HepG2 (cell line): ENCODE measurements around the gene PCSK6. TPM values are rescaled to one million over a fixed set of nuclear protein-coding genes. Genes with fewer than 3 reads are reported as not detected.

ENCODE experiments used
- ATF7-NPFF ChIP-seq: sonication (generic); formaldehyde crosslinking; IDR thresholded peaks from 2 replicates; pipeline ENCODE4 v1.8.1; 2023; ENCODE audit warnings: mild to moderate bottlenecking, low read depth, missing genetic modification reagents, moderate library complexity
- EP300 ChIP-seq, 3 experiments: sonication (generic) in 1 of 3; formaldehyde crosslinking in 1 of 3; IDR thresholded peaks; 2 replicates each; pipeline versions ENCODE4 v1.5.1 to v1.6.1; 2011 to 2020; ENCODE audit warnings: low read depth in 2 of 3, low read length in 2 of 3, borderline replicate concordance in 1 of 3, improper control_type of control experiment in 1 of 3, mild to moderate bottlenecking in 1 of 3, missing genetic modification reagents in 1 of 3, moderate library complexity in 1 of 3
- ETV5 ChIP-seq: IDR thresholded peaks from 2 replicates; pipeline ENCODE4 v1.6.1; 2018; ENCODE audit warnings: missing biosample characterization, missing genetic modification reagents, inconsistent platforms, borderline replicate concordance
- GFI1 ChIP-seq: sonication (generic); formaldehyde crosslinking; IDR thresholded peaks from 2 replicates; pipeline ENCODE4 v1.5.0; 2020; ENCODE audit warnings: missing genetic modification reagents, mild to moderate bottlenecking, borderline replicate concordance
- HNRNPUL1 ChIP-seq: fragments of 200-400 bp; formaldehyde crosslinking; IDR thresholded peaks from 2 replicates; pipeline ENCODE4 v1.6.1; 2017; ENCODE audit warnings: low read depth, mild to moderate bottlenecking, low read length, moderate library complexity
- ISL2 ChIP-seq: sonication (generic); formaldehyde crosslinking; IDR thresholded peaks from 2 replicates; pipeline ENCODE4 v1.5.0; 2020; ENCODE audit warnings: missing genetic modification reagents
- JUND ChIP-seq: sonication (generic); formaldehyde crosslinking; IDR thresholded peaks from 2 replicates; pipeline ENCODE4 v1.8.0; 2022; ENCODE audit warnings: mild to moderate bottlenecking, missing genetic modification reagents
- KDM6A ChIP-seq: IDR thresholded peaks from 2 replicates; pipeline ENCODE4 v1.6.1; 2016; ENCODE audit warnings: low read depth
- MAZ ChIP-seq, 2 experiments: sonication (generic) in 1 of 2; formaldehyde crosslinking in 1 of 2; IDR thresholded peaks; 2 replicates each; pipeline versions ENCODE4 v1.5.0 to v1.6.1; 2012 to 2020; ENCODE audit warnings: low read depth in 2 of 2, mild to moderate bottlenecking in 2 of 2, borderline replicate concordance in 1 of 2, improper control_type of control experiment in 1 of 2, low read length in 1 of 2, missing genetic modification reagents in 1 of 2, moderate library complexity in 1 of 2
- PCBP2 ChIP-seq: fragments of 200-400 bp; formaldehyde crosslinking; optimal IDR thresholded peaks from 2 replicates; pipeline ENCODE3; 2018; ENCODE audit warnings: low read length, low read depth; ENCODE audit not compliant: poor library complexity, severe bottlenecking
- ZBTB8A ChIP-seq: sonication (generic); formaldehyde crosslinking; IDR thresholded peaks from 2 replicates; pipeline ENCODE4 v1.4.0; 2020; ENCODE audit warnings: mild to moderate bottlenecking, low read depth, missing genetic modification reagents, borderline replicate concordance
- ZNF12 ChIP-seq: sonication (generic); formaldehyde crosslinking; IDR thresholded peaks from 2 replicates; pipeline ENCODE4 v1.5.0; 2020; ENCODE audit warnings: missing genetic modification reagents
- ZNF362 ChIP-seq: sonication (generic); formaldehyde crosslinking; IDR thresholded peaks from 2 replicates; pipeline ENCODE4 v1.4.0; 2020; ENCODE audit warnings: missing genetic modification reagents, mild to moderate bottlenecking, borderline replicate concordance
- ZNF570 ChIP-seq: sonication (generic); formaldehyde crosslinking; IDR thresholded peaks from 2 replicates; pipeline ENCODE4 v1.4.0; 2020; ENCODE audit warnings: mild to moderate bottlenecking, missing genetic modification reagents, borderline replicate concordance
- ZNF615 ChIP-seq: sonication (generic); formaldehyde crosslinking; IDR thresholded peaks from 2 replicates; pipeline ENCODE4 v1.5.0; 2020; ENCODE audit warnings: mild to moderate bottlenecking, missing genetic modification reagents, borderline replicate concordance
- ZNF790 ChIP-seq: sonication (generic); formaldehyde crosslinking; IDR thresholded peaks from 2 replicates; pipeline ENCODE4 v1.8.0; 2022; ENCODE audit warnings: missing genetic modification reagents, mild to moderate bottlenecking, borderline replicate concordance
- ZNF792 ChIP-seq: IDR thresholded peaks from 2 replicates; pipeline ENCODE4 v1.6.1; 2016
- polyA plus RNA-seq, 8 experiments: library from polyadenylated mRNA; depleted of rRNA in 3 of 8; stranded (reverse) in 7 of 8; unstranded in 1 of 8; fragments of >200 nt; fragmentation: Illumina TruSeq in 4 of 8; extraction: Trizol in 4 of 8; gene quantifications; 2 replicates each; pipeline versions ENCODE4 v1.2.1 to v1.2.3, GENCODE V29; 2011 to 2016; ENCODE audit warnings: low read depth in 4 of 8, missing spikeins in 1 of 8, mixed read lengths in 1 of 8; ENCODE audit not compliant: insufficient read depth in 1 of 8
- total RNA-seq, 5 experiments: library from RNA; depleted of rRNA; stranded (reverse); fragments of >200 nt; fragmentation: Illumina TruSeq; extraction: Trizol; gene quantifications; 2 replicates each; pipeline ENCODE4 v1.2.3, GENCODE V29; 2016; ENCODE audit warnings: low read depth in 1 of 5
- TF ChIP-seq, protein P1 (sequence below): sonication (generic); formaldehyde crosslinking; IDR thresholded peaks from 2 replicates; pipeline ENCODE4 v1.4.0; 2020; ENCODE audit warnings: missing genetic modification reagents
- TF ChIP-seq, protein P2 (sequence below): sonication (generic); formaldehyde crosslinking; IDR thresholded peaks from 2 replicates; pipeline ENCODE4 v1.4.0; 2020; ENCODE audit warnings: missing genetic modification reagents, borderline replicate concordance
- TF ChIP-seq, protein P3 (sequence below): sonication (generic); formaldehyde crosslinking; conservative IDR thresholded peaks from 2 replicates; pipeline ENCODE4 v1.4.0; 2020; ENCODE audit warnings: missing genetic modification reagents

PCSK6 gene
- total and polyA plus RNA-seq, 2 of the 13 experiments (the other 11 are each of a cell fraction or from before 2014, with no cell fraction given): 56.5 to 155 TPM

DNA sequence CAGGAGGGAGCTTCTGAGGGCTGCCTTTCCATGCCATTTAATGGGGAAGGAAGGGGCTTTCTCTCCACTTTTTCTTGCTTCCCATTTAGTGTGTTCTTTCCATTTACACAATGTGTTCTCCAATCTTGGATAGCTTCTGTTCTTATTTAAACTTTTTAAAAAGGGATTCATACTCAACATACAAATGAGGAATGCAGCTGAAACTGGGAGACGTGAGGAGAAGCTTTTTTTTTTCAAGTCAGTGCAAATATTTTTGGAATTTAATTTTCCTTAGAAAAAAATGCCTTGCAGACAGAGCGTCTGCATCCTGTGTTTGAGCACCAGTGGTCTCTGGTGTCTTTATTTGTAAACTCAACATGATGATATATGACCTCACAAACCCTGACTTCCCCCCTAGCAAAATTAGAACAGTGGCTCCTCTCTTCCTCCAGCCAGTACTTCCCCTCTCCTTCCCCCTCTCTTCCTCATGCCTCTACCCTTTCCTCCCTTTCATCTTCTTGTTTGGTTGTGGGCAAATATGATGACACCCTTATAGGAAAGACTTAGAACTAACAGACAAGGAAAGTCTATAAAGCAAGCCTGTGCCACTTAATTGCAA, 48.1 kb upstream of the PCSK6 start (continued):
- TF ChIP-seq MAZ (IDR thresholded peaks at IDR 0.05; ENCODE audit: borderline replicate concordance, low read depth, low read length) (no peak), MAZ (CRISPR knock-in tag; IDR thresholded peaks at IDR 0.05; ENCODE audit: low read depth) (no peak), ZNF362 (CRISPR knock-in tag) (peak; percentile 65; the same call in 1 of the 2 replicates), ETV5 (CRISPR knock-in tag) (0 out of 2 replicates have a peak, but pooled peaks have one; percentile 22), ISL2 (no peak), HNRNPUL1 (no peak), KDM6A (no peak), PCBP2 (no peak), ZNF615 (CRISPR knock-in tag) (no peak), ATF7-NPFF (no peak), ZBTB8A (CRISPR knock-in tag) (no peak), GFI1 (CRISPR knock-in tag) (no peak), ZNF570 (CRISPR knock-in tag) (no peak), JUND (no peak), EP300 (IDR thresholded peaks at IDR 0.05; ENCODE audit: low read depth in 2 of 2, low read length in 2 of 2) (peak in 1 of 2 experiments; percentile 50; a peak in 2 of 4 replicates), EP300 (CRISPR knock-in tag; IDR thresholded peaks at IDR 0.05; ENCODE audit: borderline replicate concordance) (peak; percentile 68; the same call in 1 of the 2 replicates), ZNF790 (no peak), ZNF12 (CRISPR knock-in tag) (no peak), ZNF792 (CRISPR knock-in tag) (0 out of 2 replicates have a peak, but pooled peaks have one; percentile 21)
- TF ChIP-seq, protein P1, sequence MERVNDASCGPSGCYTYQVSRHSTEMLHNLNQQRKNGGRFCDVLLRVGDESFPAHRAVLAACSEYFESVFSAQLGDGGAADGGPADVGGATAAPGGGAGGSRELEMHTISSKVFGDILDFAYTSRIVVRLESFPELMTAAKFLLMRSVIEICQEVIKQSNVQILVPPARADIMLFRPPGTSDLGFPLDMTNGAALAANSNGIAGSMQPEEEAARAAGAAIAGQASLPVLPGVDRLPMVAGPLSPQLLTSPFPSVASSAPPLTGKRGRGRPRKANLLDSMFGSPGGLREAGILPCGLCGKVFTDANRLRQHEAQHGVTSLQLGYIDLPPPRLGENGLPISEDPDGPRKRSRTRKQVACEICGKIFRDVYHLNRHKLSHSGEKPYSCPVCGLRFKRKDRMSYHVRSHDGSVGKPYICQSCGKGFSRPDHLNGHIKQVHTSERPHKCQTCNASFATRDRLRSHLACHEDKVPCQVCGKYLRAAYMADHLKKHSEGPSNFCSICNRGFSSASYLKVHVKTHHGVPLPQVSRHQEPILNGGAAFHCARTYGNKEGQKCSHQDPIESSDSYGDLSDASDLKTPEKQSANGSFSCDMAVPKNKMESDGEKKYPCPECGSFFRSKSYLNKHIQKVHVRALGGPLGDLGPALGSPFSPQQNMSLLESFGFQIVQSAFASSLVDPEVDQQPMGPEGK (CRISPR knock-in tag): peak; percentile 24; the same call in 1 of the 2 replicates
- TF ChIP-seq, protein P2, sequence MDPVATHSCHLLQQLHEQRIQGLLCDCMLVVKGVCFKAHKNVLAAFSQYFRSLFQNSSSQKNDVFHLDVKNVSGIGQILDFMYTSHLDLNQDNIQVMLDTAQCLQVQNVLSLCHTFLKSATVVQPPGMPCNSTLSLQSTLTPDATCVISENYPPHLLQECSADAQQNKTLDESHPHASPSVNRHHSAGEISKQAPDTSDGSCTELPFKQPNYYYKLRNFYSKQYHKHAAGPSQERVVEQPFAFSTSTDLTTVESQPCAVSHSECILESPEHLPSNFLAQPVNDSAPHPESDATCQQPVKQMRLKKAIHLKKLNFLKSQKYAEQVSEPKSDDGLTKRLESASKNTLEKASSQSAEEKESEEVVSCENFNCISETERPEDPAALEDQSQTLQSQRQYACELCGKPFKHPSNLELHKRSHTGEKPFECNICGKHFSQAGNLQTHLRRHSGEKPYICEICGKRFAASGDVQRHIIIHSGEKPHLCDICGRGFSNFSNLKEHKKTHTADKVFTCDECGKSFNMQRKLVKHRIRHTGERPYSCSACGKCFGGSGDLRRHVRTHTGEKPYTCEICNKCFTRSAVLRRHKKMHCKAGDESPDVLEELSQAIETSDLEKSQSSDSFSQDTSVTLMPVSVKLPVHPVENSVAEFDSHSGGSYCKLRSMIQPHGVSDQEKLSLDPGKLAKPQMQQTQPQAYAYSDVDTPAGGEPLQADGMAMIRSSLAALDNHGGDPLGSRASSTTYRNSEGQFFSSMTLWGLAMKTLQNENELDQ: no peak
- TF ChIP-seq, protein P3, sequence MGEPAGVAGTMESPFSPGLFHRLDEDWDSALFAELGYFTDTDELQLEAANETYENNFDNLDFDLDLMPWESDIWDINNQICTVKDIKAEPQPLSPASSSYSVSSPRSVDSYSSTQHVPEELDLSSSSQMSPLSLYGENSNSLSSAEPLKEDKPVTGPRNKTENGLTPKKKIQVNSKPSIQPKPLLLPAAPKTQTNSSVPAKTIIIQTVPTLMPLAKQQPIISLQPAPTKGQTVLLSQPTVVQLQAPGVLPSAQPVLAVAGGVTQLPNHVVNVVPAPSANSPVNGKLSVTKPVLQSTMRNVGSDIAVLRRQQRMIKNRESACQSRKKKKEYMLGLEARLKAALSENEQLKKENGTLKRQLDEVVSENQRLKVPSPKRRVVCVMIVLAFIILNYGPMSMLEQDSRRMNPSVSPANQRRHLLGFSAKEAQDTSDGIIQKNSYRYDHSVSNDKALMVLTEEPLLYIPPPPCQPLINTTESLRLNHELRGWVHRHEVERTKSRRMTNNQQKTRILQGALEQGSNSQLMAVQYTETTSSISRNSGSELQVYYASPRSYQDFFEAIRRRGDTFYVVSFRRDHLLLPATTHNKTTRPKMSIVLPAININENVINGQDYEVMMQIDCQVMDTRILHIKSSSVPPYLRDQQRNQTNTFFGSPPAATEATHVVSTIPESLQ (CRISPR knock-in tag): no peak
